Measurements from ENCODE around the gene HTT. TPM values are rescaled to one million over a fixed set of nuclear protein-coding genes. Genes with fewer than 3 reads are reported as not detected.

Gene HTT
- total RNA-seq, 1 experiment from 2014 or later = 85.4 TPM

DNA sequence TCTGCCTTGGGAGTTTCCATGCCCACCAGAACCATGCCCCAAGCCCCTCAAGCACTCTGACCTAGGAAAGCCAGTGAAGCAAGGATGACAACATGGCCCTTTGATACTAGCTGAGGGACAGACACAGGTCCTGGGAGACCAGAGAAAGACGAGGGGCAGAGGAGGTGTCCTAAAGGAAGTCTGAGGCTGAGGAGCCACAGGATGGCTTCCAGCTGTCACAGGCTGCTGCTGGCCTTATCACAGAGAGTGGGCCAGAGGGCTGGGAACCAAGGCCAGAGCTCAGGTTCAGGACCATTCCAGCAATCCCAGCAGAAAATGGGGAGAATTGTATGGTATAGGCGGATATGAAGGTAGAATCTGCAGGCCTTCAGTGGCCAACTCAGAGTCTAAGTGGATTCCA, 142.8 kb downstream of the HTT start (continued):
- TF ChIP-seq ATF6 (CRISPR knock-in tag; IDR thresholded peaks at IDR 0.05) (no peak), CREB1 (CRISPR knock-in tag; IDR thresholded peaks at IDR 0.05) (no peak), STAT6 (CRISPR knock-in tag; conservative IDR thresholded peaks at IDR 0.05; ENCODE audit: low read depth) (no peak), ZMAT4 (CRISPR knock-in tag; IDR thresholded peaks at IDR 0.05) (no peak), ZNF219 (CRISPR knock-in tag; IDR thresholded peaks at IDR 0.05; ENCODE audit: borderline replicate concordance) (no peak), RORB (CRISPR knock-in tag; IDR thresholded peaks at IDR 0.05) (no peak), ZNF121 (CRISPR knock-in tag; IDR thresholded peaks at IDR 0.05) (no peak), NR2C2 (CRISPR knock-in tag; IDR thresholded peaks at IDR 0.05) (no peak), FOXP1 (CRISPR knock-in tag; IDR thresholded peaks at IDR 0.05; ENCODE audit: borderline replicate concordance) (no peak)
- TF ChIP-seq, protein P1, sequence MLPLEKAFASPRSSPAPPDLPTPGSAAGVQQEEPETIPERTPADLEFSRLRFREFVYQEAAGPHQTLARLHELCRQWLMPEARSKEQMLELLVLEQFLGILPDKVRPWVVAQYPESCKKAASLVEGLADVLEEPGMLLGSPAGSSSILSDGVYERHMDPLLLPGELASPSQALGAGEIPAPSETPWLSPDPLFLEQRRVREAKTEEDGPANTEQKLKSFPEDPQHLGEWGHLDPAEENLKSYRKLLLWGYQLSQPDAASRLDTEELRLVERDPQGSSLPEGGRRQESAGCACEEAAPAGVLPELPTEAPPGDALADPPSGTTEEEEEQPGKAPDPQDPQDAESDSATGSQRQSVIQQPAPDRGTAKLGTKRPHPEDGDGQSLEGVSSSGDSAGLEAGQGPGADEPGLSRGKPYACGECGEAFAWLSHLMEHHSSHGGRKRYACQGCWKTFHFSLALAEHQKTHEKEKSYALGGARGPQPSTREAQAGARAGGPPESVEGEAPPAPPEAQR (CRISPR knock-in tag; IDR thresholded peaks at IDR 0.05) = no peak
- TF ChIP-seq, protein P2, sequence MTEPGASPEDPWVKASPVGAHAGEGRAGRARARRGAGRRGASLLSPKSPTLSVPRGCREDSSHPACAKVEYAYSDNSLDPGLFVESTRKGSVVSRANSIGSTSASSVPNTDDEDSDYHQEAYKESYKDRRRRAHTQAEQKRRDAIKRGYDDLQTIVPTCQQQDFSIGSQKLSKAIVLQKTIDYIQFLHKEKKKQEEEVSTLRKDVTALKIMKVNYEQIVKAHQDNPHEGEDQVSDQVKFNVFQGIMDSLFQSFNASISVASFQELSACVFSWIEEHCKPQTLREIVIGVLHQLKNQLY (CRISPR knock-in tag; IDR thresholded peaks at IDR 0.05) = no peak
- TF ChIP-seq, protein P3, sequence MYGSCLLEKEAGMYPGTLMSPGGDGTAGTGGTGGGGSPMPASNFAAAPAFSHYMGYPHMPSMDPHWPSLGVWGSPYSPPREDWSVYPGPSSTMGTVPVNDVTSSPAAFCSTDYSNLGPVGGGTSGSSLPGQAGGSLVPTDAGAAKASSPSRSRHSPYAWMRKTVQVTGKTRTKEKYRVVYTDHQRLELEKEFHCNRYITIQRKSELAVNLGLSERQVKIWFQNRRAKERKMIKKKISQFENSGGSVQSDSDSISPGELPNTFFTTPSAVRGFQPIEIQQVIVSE (CRISPR knock-in tag; IDR thresholded peaks at IDR 0.05; ENCODE audit: borderline replicate concordance) = no peak
- TF ChIP-seq, protein P4, sequence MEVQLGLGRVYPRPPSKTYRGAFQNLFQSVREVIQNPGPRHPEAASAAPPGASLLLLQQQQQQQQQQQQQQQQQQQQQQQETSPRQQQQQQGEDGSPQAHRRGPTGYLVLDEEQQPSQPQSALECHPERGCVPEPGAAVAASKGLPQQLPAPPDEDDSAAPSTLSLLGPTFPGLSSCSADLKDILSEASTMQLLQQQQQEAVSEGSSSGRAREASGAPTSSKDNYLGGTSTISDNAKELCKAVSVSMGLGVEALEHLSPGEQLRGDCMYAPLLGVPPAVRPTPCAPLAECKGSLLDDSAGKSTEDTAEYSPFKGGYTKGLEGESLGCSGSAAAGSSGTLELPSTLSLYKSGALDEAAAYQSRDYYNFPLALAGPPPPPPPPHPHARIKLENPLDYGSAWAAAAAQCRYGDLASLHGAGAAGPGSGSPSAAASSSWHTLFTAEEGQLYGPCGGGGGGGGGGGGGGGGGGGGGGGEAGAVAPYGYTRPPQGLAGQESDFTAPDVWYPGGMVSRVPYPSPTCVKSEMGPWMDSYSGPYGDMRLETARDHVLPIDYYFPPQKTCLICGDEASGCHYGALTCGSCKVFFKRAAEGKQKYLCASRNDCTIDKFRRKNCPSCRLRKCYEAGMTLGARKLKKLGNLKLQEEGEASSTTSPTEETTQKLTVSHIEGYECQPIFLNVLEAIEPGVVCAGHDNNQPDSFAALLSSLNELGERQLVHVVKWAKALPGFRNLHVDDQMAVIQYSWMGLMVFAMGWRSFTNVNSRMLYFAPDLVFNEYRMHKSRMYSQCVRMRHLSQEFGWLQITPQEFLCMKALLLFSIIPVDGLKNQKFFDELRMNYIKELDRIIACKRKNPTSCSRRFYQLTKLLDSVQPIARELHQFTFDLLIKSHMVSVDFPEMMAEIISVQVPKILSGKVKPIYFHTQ (CRISPR knock-in tag; IDR thresholded peaks at IDR 0.05) = no peak

GRCh38 chr4:3217771-3218170, 143.3 kb downstream of the HTT start:
- H3K9me3 Mint-ChIP-seq = no peaks in the 10 kb centered on the region
- peaks cover 70% of the 10 kb centered on the region for H3K36me3 Mint-ChIP-seq
- no peaks in the 10 kb centered on the region for H3K4me1 Mint-ChIP-seq
- no peak overlapping the region for H3K27ac Mint-ChIP-seq
- ChIA-PET CTCF (interaction anchor here (0.6 kb wide), 1 partner anchor 587 kb away, joined by 4 read pairs; no protein-coding TSS in a partner anchor), POLR2A (no interaction called here)
- DNase-seq (ENCODE audit: low spot score) (no peak), ATAC-seq (no peak)
- H3K4me3 Mint-ChIP-seq = no peak overlapping the region
- no peaks in the 10 kb centered on the region for H3K27me3 Mint-ChIP-seq (ENCODE audit: low read depth)
- no peak for TF ChIP-seq ATF6 (CRISPR knock-in tag; IDR thresholded peaks at IDR 0.05)
- no peak for TF ChIP-seq ZNF416 (CRISPR knock-in tag; IDR thresholded peaks at IDR 0.05)
- TF ChIP-seq, protein P2 (CRISPR knock-in tag; IDR thresholded peaks at IDR 0.05) = no peak
- TF ChIP-seq ZNF232 (CRISPR knock-in tag; IDR thresholded peaks at IDR 0.05) = no peak
- TF ChIP-seq EMX1 (CRISPR knock-in tag; IDR thresholded peaks at IDR 0.05) = no peak
- TF ChIP-seq ZNF219 (CRISPR knock-in tag; IDR thresholded peaks at IDR 0.05; ENCODE audit: borderline replicate concordance) = no peak
- TF ChIP-seq, protein P5, sequence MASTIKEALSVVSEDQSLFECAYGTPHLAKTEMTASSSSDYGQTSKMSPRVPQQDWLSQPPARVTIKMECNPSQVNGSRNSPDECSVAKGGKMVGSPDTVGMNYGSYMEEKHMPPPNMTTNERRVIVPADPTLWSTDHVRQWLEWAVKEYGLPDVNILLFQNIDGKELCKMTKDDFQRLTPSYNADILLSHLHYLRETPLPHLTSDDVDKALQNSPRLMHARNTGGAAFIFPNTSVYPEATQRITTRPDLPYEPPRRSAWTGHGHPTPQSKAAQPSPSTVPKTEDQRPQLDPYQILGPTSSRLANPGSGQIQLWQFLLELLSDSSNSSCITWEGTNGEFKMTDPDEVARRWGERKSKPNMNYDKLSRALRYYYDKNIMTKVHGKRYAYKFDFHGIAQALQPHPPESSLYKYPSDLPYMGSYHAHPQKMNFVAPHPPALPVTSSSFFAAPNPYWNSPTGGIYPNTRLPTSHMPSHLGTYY (CRISPR knock-in tag; IDR thresholded peaks at IDR 0.05) = no peak
- TF ChIP-seq, protein P6, sequence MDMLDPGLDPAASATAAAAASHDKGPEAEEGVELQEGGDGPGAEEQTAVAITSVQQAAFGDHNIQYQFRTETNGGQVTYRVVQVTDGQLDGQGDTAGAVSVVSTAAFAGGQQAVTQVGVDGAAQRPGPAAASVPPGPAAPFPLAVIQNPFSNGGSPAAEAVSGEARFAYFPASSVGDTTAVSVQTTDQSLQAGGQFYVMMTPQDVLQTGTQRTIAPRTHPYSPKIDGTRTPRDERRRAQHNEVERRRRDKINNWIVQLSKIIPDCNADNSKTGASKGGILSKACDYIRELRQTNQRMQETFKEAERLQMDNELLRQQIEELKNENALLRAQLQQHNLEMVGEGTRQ (CRISPR knock-in tag; IDR thresholded peaks at IDR 0.05) = no peak
- TF ChIP-seq MAX (CRISPR knock-in tag; IDR thresholded peaks at IDR 0.05) = no peak

Data from WTC11 (cell line).